NOMO-1 (cell line): Measurements from ENCODE around the gene VDAC2.

Experiments used
- DNase-seq, 2 experiments: peaks; one replicate each; lab custom pipeline; 2025; ENCODE audit not compliant: unreplicated experiment in 2 of 2; lab: John Stamatoyannopoulos, UW

Gene VDAC2

GRCh38 chr10:75246506-75246905, 35.9 kb downstream of the VDAC2 start:
- DNase-seq = no peak

GRCh38 chr10:75247797-75248196, 37.2 kb downstream of the VDAC2 start:
- no peak for DNase-seq

- DNase-seq = no peak
These were observed 40.3 kb downstream of the VDAC2 start for GRCh38 chr10:75250934-75251333.

- DNase-seq = no peak
These were observed 43.0 kb downstream of the VDAC2 start for GRCh38 chr10:75253281-75254220.

- DNase-seq = no peak
These were observed 44.1 kb downstream of the VDAC2 start for GRCh38 chr10:75254739-75255138.

- DNase-seq = no peak
These were observed 50.4 kb downstream of the VDAC2 start for GRCh38 chr10:75260990-75261389.

- no peak for DNase-seq
These were observed 51.5 kb downstream of the VDAC2 start for GRCh38 chr10:75261813-75262705.

- DNase-seq = no peak
These were observed 53.2 kb downstream of the VDAC2 start for GRCh38 chr10:75263806-75264205.

GRCh38 chr10:75265856-75266255, 55.3 kb downstream of the VDAC2 start:
- no peak for DNase-seq

GRCh38 chr10:75266945-75267344, 56.3 kb downstream of the VDAC2 start:
- DNase-seq = no peak

GRCh38 chr10:75269605-75270004, 59.0 kb downstream of the VDAC2 start:
- peak in 1 of 2 experiments; percentile 4 for DNase-seq

- no peak for DNase-seq
These were observed 61.5 kb downstream of the VDAC2 start for GRCh38 chr10:75272094-75272493.

- no peak for DNase-seq
These were observed 62.3 kb downstream of the VDAC2 start for GRCh38 chr10:75272896-75273295.

- DNase-seq = no peak
These were observed 65.7 kb downstream of the VDAC2 start for GRCh38 chr10:75276069-75276872.

GRCh38 chr10:75280236-75280635, 69.6 kb downstream of the VDAC2 start:
- DNase-seq = no peak
